Ascending aorta (tissue), 2 donors: ENCODE results near the gene RELL1. TPM values are rescaled to one million over a fixed set of nuclear protein-coding genes. Genes with fewer than 3 reads are reported as not detected.

Experiments used
- DNase-seq, 2 donors: peaks; one replicate each; pipeline ENCODE4 v3.0.0-alpha.2; 2019; ENCODE audit warnings: low spot score in 2 of 2
- H3K27ac ChIP-seq, 2 donors: fragments of 200-600 bp; sonication (generic); one replicate each; pipeline ENCODE4 v1.5.1; 2016 to 2017; ENCODE audit warnings: mild to moderate bottlenecking in 1 of 2
- H3K27me3 ChIP-seq: fragments of 200-600 bp; sonication (generic); one replicate; pipeline ENCODE4 v1.5.1; 2017
- H3K36me3 ChIP-seq, 2 donors: fragments of 200-600 bp; sonication (generic); one replicate each; pipeline ENCODE4 v1.5.1; 2016
- H3K4me1 ChIP-seq, 2 donors: fragments of 200-600 bp; sonication (generic); one replicate each; pipeline ENCODE4 v1.5.1; 2016 to 2017; ENCODE audit warnings: mild to moderate bottlenecking in 1 of 2
- H3K4me3 ChIP-seq, 2 donors: fragments of 200-600 bp; sonication (generic); one replicate each; pipeline ENCODE4 v1.5.1; 2016 to 2017; ENCODE audit warnings: mild to moderate bottlenecking in 1 of 2
- H3K9me3 ChIP-seq, 2 donors: fragments of 200-600 bp; sonication (generic); one replicate each; pipeline ENCODE4 v1.5.1; 2016
- CTCF ChIP-seq, 3 experiments: fragments of 200-600 bp in 2 of 3; fragments of 450-650 bp in 1 of 3; sonication (generic) in 2 of 3; IDR thresholded peaks; one replicate each; pipeline ENCODE4 v1.5.1; 2016 to 2019; ENCODE audit warnings: antibody characterized with exemption in 3 of 3, mild to moderate bottlenecking in 1 of 3, moderate library complexity in 1 of 3
- intact Hi-C: fragments of 100-400 bp; cut with DNase I; formaldehyde crosslinking; loops from one replicate; pipeline ENCODE4 v1.15.1; 2023
- total RNA-seq: library from RNA; depleted of rRNA; stranded (reverse); fragments of >200 nt; gene quantifications from one replicate; pipeline ENCODE4 v1.1.0, GENCODE V29; 2016

RELL1 gene
- total RNA-seq, 1 donor from 2014 or later = 61.5 TPM

DNA sequence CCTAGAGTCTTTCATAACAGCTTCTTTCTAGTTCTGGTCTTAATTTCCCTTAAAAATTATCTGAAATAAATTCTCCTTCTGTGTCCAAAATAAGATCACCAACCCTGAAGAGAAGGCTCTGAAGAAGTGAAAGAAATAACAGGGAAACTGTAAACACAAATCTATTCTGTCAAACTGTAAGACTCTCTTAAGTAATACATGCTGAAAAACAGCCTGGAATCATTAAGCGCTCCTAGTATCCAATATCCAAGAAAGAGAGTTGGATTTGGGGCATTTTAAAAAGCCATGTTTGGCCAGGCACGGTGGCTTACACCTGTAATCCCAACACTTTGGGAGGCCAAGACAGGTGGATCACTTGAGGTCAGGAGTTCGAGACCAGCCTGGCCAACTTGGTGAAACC lies 53.3 kb downstream of the RELL1 start:
- H3K27me3 ChIP-seq = no peaks in the 10 kb centered on the region
- H3K36me3 ChIP-seq = peaks cover 14 to 33% of the 10 kb centered on the region in 2 donors
- intact Hi-C loops = no loop called here
- no peaks in the 10 kb centered on the region for H3K4me1 ChIP-seq
- H3K4me3 ChIP-seq = no peak overlapping the region
- no peak overlapping the region for H3K27ac ChIP-seq
- no peak for DNase-seq
- no peak for TF ChIP-seq CTCF (IDR thresholded peaks at IDR 0.05)
- H3K9me3 ChIP-seq = no peaks in the 10 kb centered on the region

GRCh38 chr4:37631551-37631950 lies 54.6 kb downstream of the RELL1 start:
- intact Hi-C loops = no loop called here
- H3K27ac ChIP-seq = no peak overlapping the region
- H3K9me3 ChIP-seq = no peaks in the 10 kb centered on the region
- no peaks in the 10 kb centered on the region for H3K4me1 ChIP-seq
- peaks cover 14 to 33% of the 10 kb centered on the region in 2 donors for H3K36me3 ChIP-seq
- no peak for TF ChIP-seq CTCF (IDR thresholded peaks at IDR 0.05)
- no peak for DNase-seq
- no peak overlapping the region for H3K4me3 ChIP-seq
- H3K27me3 ChIP-seq = no peaks in the 10 kb centered on the region

- Histone ChIP-seq H3K4me1 (no peaks in the 10 kb centered on the region), H3K9me3 (no peaks in the 10 kb centered on the region), H3K4me3 (no peak overlapping the region), H3K27me3 (no peaks in the 10 kb centered on the region), H3K36me3 (peaks cover 14 to 27% of the 10 kb centered on the region in 2 donors), H3K27ac (no peak overlapping the region)
- no peak for DNase-seq
- intact Hi-C loops = no loop called here
- TF ChIP-seq CTCF (IDR thresholded peaks at IDR 0.05) = no peak
Observed at GRCh38 chr4:37629713-37630112, 56.5 kb downstream of the RELL1 start.

DNA sequence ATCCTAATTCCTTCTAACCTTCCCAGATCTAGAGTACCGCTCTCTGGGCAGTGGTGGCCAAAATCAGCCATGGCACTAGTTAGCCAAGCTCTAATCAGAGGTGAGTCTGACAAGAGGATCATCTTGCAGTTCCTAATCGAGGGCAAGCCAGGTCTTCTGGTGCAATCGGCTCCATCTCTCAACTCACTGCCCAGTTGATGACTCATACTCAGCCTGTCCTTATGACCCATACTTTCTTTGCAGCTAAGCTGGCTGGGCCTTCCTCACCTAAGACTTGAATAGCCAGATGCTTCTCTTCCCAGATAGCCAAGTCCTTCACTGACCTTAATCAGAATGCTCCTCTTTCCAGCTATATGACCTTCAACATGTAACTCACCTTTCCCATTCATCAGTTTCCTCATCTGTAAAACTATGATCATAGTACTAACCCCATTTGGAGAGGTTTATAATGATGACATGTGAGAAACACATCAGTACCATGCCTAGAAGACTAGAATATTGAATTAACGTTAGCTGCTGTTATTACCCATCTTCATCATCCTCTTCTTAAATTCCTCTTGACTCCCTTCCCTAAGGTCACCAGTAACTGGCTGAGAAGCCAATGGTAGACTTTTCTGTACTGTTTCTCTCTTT lies 57.1 kb downstream of the RELL1 start:
- intact Hi-C loops = no loop called here
- Histone ChIP-seq H3K27me3 (no peaks in the 10 kb centered on the region), H3K9me3 (no peaks in the 10 kb centered on the region), H3K4me3 (no peak overlapping the region), H3K27ac (no peak overlapping the region), H3K36me3 (peaks cover 12 to 20% of the 10 kb centered on the region in 2 donors), H3K4me1 (no peaks in the 10 kb centered on the region)
- no peak for TF ChIP-seq CTCF (IDR thresholded peaks at IDR 0.05)
- no peak for DNase-seq

- intact Hi-C loops = no loop called here
- no peaks in the 10 kb centered on the region for H3K9me3 ChIP-seq
- no peak overlapping the region for H3K4me3 ChIP-seq
Observed at GRCh38 chr4:37627263-37627662, 58.9 kb downstream of the RELL1 start.

More at GRCh38 chr4:37627263-37627662, 58.9 kb downstream of the RELL1 start:
- Histone ChIP-seq H3K27me3 (no peaks in the 10 kb centered on the region), H3K36me3 (peaks cover 6 to 13% of the 10 kb centered on the region in 2 donors), H3K27ac (no peak overlapping the region), H3K4me1 (no peaks in the 10 kb centered on the region)
- no peak for TF ChIP-seq CTCF (IDR thresholded peaks at IDR 0.05)
- no peak for DNase-seq
